GM06990 (cell line): ENCODE results near the gene COASY.

Experiments used
- DNase-seq: peaks from one replicate; pipeline ENCODE4 v3.0.0-alpha.2; 2011; ENCODE audit not compliant: insufficient read length; ENCODE audit errors: extremely low read depth
- H3K27me3 ChIP-seq: replicated peaks from 2 replicates; pipeline ENCODE4 v1.6.0; 2011; ENCODE audit warnings: low read length; ENCODE audit not compliant: control insufficient read depth, insufficient read depth
- H3K36me3 ChIP-seq: 2 replicates; pipeline ENCODE4 v1.5.1; 2011; ENCODE audit warnings: low read length; ENCODE audit not compliant: control insufficient read depth, insufficient read depth
- H3K4me3 ChIP-seq: replicated peaks from 2 replicates; pipeline ENCODE4 v1.5.1; 2011; ENCODE audit warnings: low read depth, mild to moderate bottlenecking, control low read depth, low read length
- TF ChIP-seq, protein P1 (sequence below): IDR thresholded peaks from 2 replicates; pipeline ENCODE4 v1.5.1; 2011; ENCODE audit warnings: low read length, control low read depth, mild to moderate bottlenecking, inconsistent platforms; ENCODE audit not compliant: insufficient read depth, poor library complexity, severe bottlenecking

Gene COASY

DNA sequence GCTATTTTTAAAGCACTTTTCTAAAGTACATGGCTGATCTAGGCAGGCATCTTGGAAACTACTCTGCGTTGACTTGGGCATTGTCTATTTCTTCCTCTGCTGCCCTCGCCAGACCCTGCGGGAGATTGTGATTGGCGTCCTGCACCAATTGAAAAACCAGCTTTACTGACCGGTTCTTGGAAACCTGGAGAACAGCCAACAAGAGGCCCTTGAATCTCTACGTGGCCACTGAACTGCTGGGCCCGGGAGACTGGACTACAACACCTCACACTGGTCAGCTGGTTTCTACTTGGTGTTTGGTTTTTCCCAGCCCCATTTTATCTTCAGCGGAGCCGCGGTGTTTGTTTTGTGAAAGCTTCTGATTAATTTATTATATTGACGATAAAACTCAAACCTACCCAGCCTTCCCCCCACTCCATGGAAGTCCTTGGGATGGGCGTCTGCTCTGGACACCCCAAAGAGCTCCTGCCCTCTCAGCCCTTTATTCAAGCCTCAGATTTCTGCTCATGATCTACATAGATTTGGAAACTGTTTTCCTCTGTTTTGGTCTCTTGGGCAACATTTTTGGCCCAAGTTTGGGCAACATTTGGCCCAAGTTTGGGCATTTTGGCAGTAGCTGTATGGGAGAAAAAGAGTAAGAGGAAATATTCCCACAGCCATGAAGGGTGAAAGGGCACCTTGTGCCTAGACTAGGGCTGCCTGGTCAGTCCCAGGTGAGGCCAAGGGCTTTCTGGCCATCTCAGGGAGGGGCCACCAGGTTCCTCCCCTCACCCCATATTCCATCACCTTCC, 9.7 kb downstream of the COASY start:
- Histone ChIP-seq H3K27me3 (no peaks in the 10 kb centered on the region), H3K4me3 (no peak overlapping the region), H3K36me3 (peaks cover 46% of the 10 kb centered on the region)
- TF ChIP-seq, protein P1, sequence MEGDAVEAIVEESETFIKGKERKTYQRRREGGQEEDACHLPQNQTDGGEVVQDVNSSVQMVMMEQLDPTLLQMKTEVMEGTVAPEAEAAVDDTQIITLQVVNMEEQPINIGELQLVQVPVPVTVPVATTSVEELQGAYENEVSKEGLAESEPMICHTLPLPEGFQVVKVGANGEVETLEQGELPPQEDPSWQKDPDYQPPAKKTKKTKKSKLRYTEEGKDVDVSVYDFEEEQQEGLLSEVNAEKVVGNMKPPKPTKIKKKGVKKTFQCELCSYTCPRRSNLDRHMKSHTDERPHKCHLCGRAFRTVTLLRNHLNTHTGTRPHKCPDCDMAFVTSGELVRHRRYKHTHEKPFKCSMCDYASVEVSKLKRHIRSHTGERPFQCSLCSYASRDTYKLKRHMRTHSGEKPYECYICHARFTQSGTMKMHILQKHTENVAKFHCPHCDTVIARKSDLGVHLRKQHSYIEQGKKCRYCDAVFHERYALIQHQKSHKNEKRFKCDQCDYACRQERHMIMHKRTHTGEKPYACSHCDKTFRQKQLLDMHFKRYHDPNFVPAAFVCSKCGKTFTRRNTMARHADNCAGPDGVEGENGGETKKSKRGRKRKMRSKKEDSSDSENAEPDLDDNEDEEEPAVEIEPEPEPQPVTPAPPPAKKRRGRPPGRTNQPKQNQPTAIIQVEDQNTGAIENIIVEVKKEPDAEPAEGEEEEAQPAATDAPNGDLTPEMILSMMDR: no peak
- no peak for DNase-seq

DNA sequence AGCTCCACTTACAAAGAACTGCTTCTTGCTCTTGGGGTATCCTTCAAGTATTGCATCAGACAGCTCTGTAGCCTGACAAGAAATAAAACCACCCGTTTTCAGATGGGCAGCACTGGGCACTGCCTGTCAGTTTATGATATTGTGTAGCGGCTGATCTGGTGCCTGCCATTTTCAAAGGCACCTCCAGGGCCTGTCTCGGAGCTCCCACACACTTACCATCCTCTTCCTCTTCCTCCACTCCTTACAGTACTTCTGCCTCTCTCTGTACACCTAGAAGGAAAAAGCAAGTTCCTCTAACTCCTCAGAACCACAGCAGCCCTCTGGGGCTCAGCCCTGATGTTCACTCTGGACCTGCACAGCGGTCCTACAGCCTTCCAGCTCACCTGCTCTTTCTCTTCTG, 11.1 kb downstream of the COASY start:
- H3K36me3 ChIP-seq: peaks cover 46% of the 10 kb centered on the region
- TF ChIP-seq, protein P1: no peak
- H3K27me3 ChIP-seq: no peaks in the 10 kb centered on the region
- no peak for DNase-seq
- H3K4me3 ChIP-seq: no peak overlapping the region

DNA sequence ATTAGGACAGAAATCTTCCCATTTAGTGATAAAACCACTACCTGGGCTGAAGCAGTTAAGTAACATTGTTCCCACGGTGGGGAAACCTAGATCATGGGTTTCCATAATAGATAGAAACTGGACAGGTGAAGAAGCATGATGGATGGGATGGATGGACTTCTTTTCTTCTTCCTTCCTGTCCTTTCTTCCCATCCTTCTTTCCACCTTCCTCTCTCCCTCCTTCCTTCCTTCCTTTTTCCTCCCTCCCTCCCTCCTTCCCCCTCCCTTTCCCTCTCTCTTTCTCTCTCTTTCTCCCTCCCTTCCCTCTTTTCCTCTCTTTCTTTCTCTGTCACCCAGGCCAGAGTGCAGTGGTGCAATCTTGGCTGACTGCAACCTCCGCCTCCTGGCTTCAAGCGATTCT, 12.5 kb downstream of the COASY start:
- H3K4me3 ChIP-seq: no peak overlapping the region
- peaks cover 36% of the 10 kb centered on the region for H3K36me3 ChIP-seq
- no peak for DNase-seq
- TF ChIP-seq, protein P1: no peak
- H3K27me3 ChIP-seq: no peaks in the 10 kb centered on the region

DNA sequence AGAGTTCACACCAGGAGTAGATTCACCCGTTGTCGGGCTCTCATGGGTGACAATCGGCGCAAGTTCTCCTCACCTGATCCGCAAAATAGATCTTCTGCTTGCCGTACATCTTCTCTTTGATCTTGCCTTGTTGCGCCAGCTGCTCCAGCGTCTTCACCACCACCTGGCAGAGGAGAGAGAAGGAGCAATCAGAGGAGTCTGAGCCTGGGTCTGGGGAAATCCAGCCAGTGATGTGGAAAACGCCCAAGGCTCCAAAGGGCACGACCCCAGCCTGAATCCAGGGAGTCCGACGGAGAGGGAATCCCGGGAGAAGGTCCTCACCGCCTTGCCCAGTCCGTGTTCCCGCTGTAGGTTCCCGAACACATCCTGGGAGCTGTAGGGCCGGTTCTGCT, 15.2 kb downstream of the COASY start:
- Histone ChIP-seq H3K4me3 (peak overlapping the region; percentile 94), H3K36me3 (peaks cover 35% of the 10 kb centered on the region), H3K27me3 (no peaks in the 10 kb centered on the region)
- DNase-seq: no peak
- TF ChIP-seq, protein P1: no peak

DNA sequence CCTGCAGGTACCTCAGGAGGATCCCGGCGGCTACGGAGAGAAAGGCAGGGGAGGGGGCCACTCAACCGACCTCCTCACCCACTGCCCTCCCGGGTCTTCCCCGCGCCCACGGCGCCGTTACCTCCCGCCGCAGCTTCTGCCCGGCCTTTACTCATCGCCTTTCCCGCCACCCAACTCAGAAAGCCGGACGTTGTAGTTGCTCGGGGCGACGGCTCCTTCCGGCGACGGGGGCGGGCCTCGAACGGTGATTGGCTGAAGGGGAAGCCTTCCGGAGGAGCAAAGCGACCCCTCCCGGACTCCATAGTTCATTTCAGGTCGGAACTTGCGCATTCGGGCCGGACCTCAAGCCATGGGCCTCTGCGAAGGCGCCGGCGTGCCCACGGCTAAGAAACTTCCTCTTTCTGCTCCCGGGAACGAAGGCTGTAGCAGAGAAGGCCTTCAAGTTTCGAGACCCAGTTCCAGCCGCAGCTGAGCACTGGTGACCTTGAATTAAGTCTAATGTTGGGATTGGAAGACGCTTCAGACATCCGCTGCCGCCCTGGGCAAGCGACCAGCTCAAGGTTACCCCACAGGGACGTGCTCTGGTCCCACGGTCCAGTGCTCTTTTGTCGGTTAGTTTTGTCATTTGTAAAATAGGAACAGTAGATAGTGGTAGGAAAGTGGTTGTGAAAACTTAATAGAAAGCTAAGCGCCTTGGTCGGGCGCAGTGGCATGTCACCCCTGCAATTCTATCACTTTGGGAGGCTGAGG, 15.8 kb downstream of the COASY start, which contains the start of gene PSMC3IP:
PSMC3IP (minus strand) TSS at position 198 of the 750 bp plus-strand sequence; CDS start at position 155, 43 bp downstream.
- DNase-seq: peak; percentile 94
- Histone ChIP-seq H3K36me3 (peaks cover 36% of the 10 kb centered on the region), H3K27me3 (no peaks in the 10 kb centered on the region), H3K4me3 (peak within 1 kb of the TSS; percentile 94)
- TF ChIP-seq, protein P1: peak; percentile 57
